HG02642 (cell line): ENCODE measurements around the gene HSD3B1.

Source experiments
- ATAC-seq: cut with Tn5 transposase; IDR thresholded peaks from one replicate; pipeline ENCODE4 v1.9.1; 2021; ENCODE audit warnings: mild to moderate bottlenecking; ENCODE audit not compliant: unreplicated experiment, poor library complexity

The HSD3B1 gene

DNA sequence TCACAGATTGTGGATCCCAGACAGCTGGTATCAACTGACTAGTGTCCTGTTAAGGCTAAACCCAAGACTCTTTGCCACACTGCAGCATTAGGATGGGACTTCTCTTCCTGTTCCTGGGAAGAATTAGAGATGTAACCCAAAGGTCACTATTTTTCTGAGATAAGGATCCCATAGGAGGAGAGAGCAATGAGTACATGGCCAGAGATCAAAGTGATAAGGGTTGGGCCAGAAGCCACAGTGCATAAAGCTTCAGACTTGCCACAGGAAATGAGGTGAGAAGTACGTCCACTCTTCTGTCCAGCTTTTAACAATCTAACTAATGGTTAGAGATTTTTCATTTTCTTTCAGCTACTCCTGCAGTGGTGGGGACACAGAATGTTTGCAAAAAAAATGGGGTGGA is at the start of gene HSD3B1:
Gene HSD3B1, plus strand, starts transcription at position 270 of the 400 bp plus-strand sequence. CDS start 267 bp downstream, outside the sequence.
- ATAC-seq: no peak

DNA sequence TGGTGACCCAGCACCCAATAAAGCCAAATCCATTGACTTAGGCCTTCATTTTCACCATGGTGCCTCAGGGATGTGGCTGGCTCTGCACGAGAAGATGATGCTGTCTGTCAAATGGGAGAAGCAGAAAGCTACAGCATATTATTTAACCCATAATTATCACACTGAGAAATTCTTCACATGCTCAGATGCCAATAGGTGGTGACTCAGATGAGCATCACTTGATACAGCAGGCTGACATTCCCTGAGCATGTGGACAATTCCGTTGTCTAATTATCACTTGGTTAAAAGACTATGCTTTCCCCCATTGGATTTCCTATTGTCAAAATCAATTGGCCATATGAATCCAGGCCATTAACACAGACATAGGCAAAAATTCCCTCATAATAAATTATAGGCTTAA is 44.0 kb upstream of the HSD3B1 start:
- ATAC-seq: no peak

DNA sequence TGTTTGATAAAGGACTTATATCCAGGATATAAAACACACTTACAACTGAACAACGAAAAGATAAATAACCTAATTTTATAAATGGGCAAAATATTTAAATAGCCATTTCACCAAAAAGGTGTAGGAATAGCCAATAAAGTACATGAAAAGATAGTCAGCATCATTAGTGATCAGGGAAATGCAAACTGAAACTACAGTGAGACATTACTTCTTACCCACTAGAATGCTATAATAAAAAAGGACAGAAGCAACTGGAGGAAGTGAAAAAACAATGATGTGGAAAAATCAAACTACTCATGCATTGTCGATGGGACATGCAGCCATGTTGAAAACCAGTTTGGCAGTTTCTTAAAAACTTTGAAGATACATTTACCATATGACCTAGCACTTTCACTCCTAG is 43.4 kb upstream of the HSD3B1 start:
- ATAC-seq: no peak

DNA sequence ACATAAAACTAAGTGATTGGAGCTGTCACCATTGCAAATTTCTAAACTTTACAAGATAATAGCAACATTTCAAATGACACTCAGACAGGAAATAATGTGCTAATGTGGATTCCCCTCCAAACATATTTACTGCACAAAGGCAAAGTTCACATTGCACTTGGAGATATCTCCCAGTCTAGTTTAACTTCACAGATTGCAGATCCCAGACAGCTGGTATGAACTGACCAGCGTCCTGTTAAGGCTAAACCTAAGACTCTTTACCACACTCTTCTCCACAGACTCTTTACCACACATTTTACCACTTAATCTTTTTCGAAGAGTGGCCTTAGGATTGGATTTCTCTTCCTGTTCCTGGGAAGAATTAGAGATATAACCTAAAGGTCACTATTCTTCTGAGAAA is 40.6 kb upstream of the HSD3B1 start:
- no peak for ATAC-seq

DNA sequence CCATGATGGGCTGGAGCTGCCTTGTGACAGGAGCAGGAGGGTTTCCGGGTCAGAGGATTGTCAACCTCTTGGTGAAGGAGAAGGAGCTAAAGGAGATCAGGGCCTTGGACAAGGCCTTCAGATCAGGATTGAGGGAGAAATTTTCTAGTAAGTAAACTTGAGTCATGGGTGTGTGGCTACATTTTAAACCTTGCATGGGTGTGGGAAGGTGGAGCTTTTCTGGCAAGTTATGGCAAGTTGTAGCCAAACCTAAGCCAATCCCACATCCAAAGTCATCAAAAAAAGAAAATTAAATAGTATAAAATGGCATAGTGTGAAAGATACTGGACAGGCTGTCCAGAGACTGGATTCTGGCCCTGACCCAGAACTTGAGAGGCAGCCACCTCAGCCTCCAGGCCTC is 39.8 kb upstream of the HSD3B1 start:
- ATAC-seq: no peak

GRCh38 chr1:119467857-119468668 is 38.9 kb upstream of the HSD3B1 start:
- ATAC-seq: no peak

- ATAC-seq: no peak
Observed at GRCh38 chr1:119469741-119470140, 37.3 kb upstream of the HSD3B1 start.

DNA sequence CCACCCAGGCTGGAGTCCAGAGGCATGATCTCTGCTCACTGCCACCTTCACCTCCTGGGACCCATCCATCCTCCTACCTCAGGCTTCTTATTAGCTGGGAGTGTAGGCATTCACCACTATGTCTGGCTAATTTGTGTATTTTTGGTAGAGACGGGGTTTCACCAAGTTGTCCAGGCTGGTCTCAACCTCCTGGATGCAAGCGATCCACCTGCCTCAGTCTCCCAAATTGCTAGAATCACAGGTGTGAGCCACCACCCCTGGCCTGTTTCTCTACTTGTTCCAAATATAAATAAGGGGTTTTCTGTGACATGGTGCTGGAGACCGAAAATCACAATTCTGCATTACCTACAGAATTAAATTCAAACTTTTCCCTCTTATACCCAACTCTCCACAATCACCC is 36.6 kb upstream of the HSD3B1 start:
- ATAC-seq: no peak

DNA sequence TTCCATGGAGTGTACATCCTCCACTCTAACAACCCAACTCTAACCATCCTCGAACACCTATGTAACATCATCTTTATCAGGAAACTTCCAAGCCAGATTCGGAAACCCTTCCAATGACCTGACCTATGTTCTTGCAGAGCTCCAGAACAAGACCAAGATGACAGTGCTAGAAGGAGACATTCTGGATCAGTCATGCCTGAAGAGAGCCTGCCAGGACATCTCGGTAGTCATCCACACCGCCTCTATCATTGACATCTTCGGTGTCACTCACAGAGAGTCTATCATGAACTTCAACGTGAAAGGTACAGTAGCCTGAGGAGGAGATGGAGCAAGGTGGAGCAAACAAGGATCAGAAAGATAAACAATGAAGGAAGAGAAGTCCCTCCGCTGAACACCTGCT is 36.1 kb upstream of the HSD3B1 start:
- ATAC-seq: no peak

DNA sequence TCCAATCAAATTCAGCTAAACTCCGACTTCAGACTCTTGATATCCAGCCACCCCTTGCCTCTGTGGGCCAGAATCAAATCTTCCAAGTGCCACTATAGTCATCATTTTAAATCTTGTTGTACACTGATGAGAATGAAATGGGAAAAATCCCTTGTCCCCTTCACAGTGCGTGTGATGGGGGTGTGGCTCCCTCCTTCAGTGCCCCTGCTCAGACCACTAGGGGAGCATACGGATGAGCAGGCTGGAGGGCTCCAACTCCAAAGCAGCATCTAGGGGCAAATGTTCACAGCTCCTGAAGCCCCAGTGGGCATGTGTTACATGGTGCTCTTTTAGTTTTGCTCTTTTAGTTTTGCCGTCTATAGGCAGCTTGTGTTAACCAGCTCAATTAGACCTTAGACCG is 35.4 kb upstream of the HSD3B1 start:
- no peak for ATAC-seq

- no peak for ATAC-seq
Observed at GRCh38 chr1:119472080-119472818, 34.8 kb upstream of the HSD3B1 start.

- ATAC-seq: no peak
Observed at GRCh38 chr1:119472819-119473175, 34.2 kb upstream of the HSD3B1 start.

DNA sequence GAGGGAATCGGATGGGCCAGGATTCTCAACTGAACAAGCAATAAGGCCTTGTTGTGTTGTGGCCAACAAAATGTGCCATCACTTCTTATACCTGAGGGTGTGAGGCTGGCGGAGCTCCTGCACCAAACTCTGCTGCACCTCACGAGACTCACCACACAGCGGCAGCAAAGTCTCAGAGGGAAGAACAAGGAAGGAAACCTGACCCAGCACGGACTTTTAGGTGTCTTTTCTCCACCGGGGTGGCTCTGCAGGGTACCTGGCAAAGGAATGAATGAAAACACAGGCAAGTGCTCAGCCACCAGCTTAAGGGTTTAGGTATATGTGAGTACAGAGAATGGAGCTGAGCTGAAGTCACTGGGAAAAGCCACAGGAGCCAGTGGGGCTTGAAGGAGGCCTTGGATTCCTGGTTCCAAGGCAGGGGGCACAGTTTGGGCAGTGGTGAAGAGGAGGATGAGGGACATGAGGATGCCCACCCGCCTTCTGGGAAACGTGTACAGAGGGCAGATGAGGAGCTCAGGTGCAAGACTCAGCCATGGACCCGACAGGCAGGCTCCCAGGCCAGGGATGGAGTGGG is 31.1 kb upstream of the HSD3B1 start:
- peak; percentile 91 for ATAC-seq

- ATAC-seq: no peak
Observed at GRCh38 chr1:119477710-119478109, 29.3 kb upstream of the HSD3B1 start.

GRCh38 chr1:119480175-119480574 is 26.8 kb upstream of the HSD3B1 start:
- ATAC-seq: no peak

DNA sequence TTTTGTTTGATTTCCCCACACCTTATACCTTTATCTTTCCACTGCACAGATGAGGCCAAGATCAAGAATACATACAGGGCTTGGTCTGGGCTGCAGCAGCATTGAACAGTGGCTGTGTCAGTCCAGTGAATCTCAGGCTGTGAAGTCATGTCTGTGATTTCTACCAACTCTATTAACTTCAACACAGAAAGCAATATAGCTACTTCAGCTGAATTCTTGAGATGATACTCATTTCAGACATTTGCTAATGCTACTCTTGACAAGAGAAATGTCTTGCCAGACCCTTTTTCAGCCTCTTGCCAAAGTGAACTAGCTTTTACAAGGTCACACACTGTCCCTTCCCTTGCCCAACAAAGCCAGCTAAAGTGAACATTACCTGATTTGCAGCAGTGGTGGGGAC is 25.1 kb upstream of the HSD3B1 start:
- no peak for ATAC-seq

DNA sequence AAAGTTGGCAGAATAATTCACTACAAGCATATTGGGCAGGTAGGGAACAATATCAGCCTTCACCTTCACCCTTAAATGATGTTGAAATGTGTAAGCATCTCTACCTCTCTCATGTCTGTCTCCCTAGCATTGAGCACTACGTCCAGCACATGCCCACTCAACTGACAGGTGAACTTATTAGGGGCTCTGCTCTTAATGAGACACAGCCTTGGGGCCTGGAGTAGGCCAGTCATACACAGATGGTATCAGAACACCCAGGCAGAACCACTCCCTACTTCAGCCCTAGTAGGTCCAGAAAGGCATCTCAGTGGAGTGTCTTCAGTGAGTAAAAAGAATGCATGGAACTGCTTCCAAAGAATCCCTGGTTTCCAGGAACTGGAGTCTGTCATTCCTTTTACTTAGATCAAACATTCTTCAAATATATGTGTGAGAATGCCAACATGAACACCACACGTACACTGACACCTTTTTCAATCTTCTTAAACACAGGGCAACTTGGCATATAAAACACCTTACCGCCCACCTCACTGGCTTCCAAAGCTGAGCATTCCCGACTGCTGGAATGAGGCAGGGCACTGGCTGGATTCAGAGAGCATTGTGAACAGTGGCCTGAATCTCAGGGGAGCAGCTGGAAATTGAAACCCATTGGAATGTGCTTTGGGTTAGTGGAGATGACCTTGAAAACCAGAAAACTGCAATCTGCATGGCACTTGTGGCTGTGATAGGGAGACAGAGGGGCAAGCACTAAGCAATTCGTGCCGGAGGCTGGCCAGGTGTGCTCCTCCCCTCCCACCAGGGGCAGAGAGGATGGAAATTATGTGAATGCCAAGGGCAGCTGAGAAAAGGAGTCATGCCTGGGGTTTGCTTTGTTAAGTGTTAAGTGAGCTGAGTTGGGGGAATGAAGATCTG is 24.2 kb upstream of the HSD3B1 start:
- ATAC-seq: no peak

GRCh38 chr1:119483441-119484200 is 23.4 kb upstream of the HSD3B1 start:
- no peak for ATAC-seq

DNA sequence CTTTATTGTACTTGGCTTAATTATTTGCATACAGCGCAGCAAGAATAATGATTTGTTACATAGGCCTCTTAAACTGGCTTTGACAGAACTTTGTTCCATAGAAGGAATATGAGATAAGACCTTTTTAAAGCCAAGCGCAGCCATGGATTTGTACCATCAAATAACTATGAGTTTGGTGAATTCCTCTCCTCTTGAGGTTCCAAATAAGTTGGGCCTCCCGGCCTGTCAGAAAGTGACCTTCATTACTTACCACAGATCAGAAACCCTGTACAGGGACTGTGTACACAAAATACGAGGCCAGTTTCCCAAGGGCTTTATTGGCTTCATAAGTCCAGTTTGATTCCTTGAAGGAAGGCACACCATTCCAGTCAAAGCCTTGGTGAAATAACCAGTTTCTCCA is 21.8 kb upstream of the HSD3B1 start:
- no peak for ATAC-seq

DNA sequence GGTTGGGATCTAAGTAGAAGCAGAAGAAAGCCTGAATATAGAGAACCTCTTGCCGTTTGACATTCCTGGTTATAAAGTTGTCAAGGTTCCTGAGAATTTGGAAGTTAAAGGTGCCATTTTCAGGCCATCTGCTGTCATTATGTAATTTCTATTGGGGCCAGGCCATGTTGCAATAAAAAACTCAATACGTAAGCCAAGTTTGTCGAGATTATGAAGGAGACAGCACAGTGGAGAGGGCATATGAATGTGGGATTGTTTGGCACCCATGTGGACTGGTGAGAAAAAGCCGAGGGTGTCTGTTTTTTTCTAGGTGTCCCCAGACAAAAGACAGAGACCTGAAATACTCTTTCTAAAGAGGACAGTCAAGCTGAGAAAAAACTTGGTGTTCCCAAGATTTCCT is 18.8 kb upstream of the HSD3B1 start:
- no peak for ATAC-seq
